Stimulated activated CD8-positive, alpha-beta memory T cell treated with anti-CD3 and anti-CD28 coated beads, Interleukin-4, amount 100 ng/mL, for 1 hour (primary cell): ENCODE measurements around the gene SLC22A2.

Experiments
- DNase-seq, 2 donors: peaks; one replicate each; pipeline ENCODE4 v3.0.0-alpha.2; 2020; ENCODE audit warnings: low read depth in 2 of 2, low spot score in 1 of 2

The SLC22A2 gene

DNA sequence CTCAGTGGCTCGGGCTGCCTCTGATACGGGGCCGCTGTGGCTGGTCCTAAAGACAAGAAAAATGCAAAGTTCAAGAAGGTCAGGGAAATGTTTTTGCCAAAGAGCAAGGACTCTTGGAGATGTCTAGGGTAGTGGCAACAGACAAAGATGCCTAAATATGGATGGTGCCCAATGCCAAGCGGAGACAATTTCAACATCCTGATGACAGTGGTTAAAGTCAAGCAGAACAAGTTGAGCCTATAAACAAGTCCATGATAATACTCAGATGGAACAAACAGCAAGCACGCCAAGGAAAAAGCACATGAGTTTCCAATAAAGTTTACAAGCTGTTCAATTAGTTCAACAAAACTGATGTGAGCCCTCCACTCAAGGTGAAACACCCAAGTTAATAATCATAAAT, 85.9 kb downstream of the SLC22A2 start:
- no peak for DNase-seq

DNA sequence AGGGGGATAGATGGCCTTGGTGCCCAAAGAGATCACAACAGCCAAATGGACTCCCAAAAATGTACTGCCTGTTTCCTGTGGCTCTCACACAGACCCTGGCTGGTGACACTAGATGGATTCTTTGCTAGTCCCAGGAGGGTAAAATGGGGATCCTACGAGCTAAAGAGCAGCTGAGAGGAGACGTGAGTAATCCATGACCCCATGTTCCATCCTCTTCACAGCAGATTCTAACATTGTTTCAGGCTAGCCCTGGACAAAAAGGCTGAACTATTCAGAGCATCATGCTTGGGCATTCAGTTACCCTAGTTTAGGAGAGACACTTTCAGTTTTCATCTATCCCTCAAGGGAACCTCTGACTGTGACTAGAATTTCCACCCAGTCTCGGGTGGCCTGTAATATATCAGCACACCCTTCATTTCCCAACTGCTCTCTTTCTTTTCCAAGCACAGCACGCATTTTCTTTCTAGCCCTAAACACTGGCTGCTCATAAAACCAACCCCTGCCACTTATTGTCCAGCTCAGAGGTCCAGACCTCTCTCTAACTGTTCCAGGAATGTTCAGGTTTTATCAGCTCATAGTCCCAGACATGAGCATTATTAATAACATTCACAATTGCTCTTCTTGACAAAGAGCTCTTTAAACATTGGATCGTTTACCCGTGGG, 88.5 kb downstream of the SLC22A2 start:
- DNase-seq: no peak

DNA sequence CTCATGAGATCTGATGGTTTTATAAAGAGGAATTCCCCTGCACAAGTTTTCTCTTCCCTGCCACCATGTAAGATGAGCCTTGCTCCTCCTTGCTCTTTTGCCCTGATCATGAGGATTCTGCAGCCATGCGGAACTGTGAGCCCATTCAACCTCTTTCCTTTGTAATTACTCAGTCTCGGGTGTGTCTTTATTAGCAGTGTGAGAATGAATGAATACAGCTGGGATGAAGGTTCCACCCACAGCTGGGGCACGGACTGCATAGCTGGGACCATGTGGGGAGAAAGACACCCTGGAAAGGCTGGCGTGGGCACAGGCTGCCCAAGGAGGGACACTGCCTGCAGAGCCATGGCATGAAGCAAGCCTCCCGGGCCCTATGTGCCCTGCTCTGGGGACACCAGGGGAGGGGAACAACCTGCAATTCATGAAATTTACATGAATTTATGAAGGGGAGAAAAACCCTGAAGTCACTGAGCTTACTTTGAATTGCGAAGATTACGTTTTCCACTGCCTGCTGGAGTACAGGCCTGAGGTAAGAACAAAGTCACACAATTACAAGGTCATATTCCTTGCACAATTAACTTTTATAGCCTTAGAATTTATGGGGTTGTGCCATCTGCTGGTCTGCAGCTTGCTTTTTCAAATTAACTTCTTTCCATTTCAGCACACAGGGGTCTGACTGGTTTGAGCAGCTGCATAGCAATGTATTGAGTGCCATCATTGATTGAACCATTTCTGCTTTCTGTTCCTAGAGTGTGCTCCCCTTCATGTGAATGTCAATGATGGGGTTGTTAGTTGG, 90.8 kb downstream of the SLC22A2 start:
- no peak for DNase-seq
